Embryonic facial prominence (tissue), 1 donor: Measurements from ENCODE around the gene ARHGAP44.

Source experiments
- DNase-seq: peaks from one replicate; pipeline ENCODE4 v3.0.0-alpha.2; 2016; ENCODE audit errors: extremely low spot score

The ARHGAP44 gene, protein sequence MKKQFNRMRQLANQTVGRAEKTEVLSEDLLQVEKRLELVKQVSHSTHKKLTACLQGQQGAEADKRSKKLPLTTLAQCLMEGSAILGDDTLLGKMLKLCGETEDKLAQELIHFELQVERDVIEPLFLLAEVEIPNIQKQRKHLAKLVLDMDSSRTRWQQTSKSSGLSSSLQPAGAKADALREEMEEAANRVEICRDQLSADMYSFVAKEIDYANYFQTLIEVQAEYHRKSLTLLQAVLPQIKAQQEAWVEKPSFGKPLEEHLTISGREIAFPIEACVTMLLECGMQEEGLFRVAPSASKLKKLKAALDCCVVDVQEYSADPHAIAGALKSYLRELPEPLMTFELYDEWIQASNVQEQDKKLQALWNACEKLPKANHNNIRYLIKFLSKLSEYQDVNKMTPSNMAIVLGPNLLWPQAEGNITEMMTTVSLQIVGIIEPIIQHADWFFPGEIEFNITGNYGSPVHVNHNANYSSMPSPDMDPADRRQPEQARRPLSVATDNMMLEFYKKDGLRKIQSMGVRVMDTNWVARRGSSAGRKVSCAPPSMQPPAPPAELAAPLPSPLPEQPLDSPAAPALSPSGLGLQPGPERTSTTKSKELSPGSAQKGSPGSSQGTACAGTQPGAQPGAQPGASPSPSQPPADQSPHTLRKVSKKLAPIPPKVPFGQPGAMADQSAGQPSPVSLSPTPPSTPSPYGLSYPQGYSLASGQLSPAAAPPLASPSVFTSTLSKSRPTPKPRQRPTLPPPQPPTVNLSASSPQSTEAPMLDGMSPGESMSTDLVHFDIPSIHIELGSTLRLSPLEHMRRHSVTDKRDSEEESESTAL

GRCh38 chr17:12789481-12790248 is at the start of gene ARHGAP44:
ARHGAP44 (plus strand) TSS chr17:12789498; CDS start chr17:12789839, 341 bp downstream.
- DNase-seq: peak; percentile 12

GRCh38 chr17:12739500-12739899 is 49.8 kb upstream of the ARHGAP44 start:
- no peak for DNase-seq

DNA sequence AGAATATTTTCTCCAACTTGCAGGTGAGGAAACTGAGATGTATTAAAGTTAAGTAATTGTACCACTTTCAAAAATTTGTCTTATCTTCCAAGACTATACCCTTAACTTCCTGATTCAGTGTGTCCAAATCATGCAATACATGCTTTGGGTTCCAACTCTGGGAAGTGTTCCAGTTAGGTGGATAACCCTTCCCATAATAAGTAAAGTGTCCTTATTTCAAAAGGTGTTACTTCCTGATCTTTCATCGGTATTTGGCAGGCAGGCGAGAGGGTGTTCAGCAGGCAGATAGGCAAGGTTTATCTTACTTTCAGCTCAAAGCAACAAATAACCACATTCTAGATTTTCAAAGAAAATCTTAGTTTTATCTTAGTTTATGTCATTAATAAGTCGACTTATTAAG is 46.3 kb upstream of the ARHGAP44 start:
- no peak for DNase-seq

- no peak for DNase-seq
Observed at GRCh38 chr17:12744298-12744697, 45.0 kb upstream of the ARHGAP44 start.

GRCh38 chr17:12744786-12745185 is 44.5 kb upstream of the ARHGAP44 start:
- DNase-seq: no peak

DNA sequence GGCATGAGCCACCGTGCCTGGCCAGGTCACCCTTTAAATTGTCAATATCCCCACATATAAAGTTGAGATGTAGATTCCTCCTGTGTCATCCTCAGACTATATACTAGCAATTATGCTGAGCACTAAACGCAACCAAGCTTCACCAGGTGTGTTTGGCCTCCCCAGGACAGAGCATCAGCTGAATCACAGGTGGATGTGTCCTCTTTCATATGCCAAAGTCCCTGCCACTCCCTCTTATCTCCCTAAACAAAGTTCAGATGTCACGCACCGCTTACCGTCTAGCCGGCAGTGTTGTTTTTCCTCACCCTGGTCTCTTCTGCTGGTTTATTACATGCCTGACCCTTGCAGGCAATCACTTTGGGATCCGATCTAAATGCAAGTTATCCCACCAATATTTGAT is 43.8 kb upstream of the ARHGAP44 start:
- no peak for DNase-seq

GRCh38 chr17:12756786-12757185 is 32.5 kb upstream of the ARHGAP44 start:
- no peak for DNase-seq

DNA sequence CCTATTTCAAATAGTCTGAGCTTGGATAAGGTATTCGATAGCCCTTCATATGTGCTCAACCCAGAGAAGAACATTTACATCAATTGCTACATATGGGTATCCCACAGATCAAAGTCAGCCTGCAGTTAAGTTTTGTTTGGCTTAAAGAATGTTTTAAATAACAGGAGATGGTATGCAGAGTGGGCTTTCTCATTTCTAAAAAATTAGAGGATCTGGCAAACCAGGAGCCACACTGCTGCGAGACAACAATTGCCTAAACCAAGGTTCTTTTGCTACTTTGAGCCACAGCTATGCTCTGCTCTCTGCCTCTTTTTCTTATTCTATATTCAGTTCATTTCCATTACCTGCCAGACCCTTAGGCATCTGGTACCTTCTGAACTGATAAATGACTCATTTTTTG is 30.2 kb upstream of the ARHGAP44 start:
- DNase-seq: no peak

DNA sequence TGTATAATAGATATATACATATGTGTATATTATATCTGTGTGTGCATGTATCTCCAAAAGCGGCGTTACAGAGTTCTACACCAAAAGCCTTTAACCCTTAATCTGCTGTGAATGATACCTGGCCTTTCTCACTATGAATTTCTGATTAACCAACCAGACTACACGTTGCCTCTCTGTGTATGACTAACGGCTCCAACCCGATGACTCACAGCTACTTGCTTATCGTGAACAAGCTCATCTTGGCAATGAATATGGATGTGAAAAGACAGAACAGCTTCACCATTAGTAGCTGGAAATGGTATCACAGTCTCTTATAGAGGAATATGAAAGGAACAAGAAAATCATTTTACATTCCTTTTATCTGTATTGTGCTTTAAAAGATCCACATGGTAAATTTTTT is 23.8 kb upstream of the ARHGAP44 start:
- DNase-seq: no peak

GRCh38 chr17:12768255-12768654 is 21.0 kb upstream of the ARHGAP44 start:
- no peak for DNase-seq

- DNase-seq: no peak
Observed at GRCh38 chr17:12769981-12770380, 19.3 kb upstream of the ARHGAP44 start.

- no peak for DNase-seq
Observed at GRCh38 chr17:12773153-12773552, 16.1 kb upstream of the ARHGAP44 start.

GRCh38 chr17:12789075-12789480 is 220 bp upstream of the ARHGAP44 start:
- DNase-seq: no peak

GRCh38 chr17:12790249-12791106 is 1.2 kb downstream of the ARHGAP44 start:
- DNase-seq: no peak

GRCh38 chr17:12794919-12795532 is 5.7 kb downstream of the ARHGAP44 start:
- DNase-seq: no peak

DNA sequence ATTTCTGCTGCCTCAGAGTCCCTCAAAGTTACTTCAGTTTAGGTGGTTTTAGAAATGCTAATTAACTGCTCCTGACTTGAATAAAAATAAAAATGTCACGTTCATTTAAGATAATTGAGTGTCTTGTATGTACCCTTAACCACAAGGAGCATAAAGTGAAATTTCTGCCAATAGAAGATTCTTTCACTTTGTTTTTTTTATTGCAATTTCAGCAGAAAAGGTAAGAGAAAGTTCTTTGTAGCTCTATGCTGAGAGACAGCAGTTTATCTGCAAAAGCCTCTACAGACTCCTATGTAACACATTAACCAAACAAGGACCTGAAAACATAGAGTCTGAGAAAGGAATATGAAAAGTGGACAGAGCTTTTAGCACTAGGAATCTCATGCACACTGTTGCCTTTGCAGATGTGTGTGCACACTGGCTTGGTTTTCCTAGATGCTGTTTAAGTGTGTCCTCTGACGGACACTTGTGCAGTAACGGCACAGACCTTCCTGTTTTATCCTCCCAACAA is 11.6 kb downstream of the ARHGAP44 start:
- DNase-seq: no peak

- DNase-seq: no peak
Observed at GRCh38 chr17:12806630-12807029, 17.3 kb downstream of the ARHGAP44 start.

- DNase-seq: no peak
Observed at GRCh38 chr17:12808723-12809122, 19.4 kb downstream of the ARHGAP44 start.

GRCh38 chr17:12812877-12813276 is 23.6 kb downstream of the ARHGAP44 start:
- DNase-seq: no peak

DNA sequence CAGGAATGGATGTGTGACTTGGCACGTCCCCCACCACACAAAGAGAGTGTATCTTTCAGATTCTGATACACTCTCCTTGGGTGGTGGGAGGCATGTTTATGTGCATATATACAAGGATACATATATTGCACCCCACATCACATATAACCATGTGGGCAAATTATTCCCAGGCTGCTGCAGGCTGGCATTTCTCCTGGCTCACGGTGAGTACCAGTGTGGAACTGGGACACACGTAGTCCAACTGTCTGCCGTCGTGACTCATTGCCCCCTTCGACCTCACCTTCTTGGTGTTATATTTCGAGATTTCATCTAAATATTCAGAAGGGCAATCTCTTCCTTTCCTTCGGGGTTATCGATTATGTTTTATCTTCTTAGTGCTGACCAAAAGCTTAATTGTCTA is 24.4 kb downstream of the ARHGAP44 start:
- no peak for DNase-seq

GRCh38 chr17:12814718-12815117 is 25.4 kb downstream of the ARHGAP44 start:
- no peak for DNase-seq
